Calu3 (cell line): ENCODE results near the gene MLC1. TPM values are rescaled to one million over a fixed set of nuclear protein-coding genes. Genes with fewer than 3 reads are reported as not detected.

ENCODE experiments used
- BruUV-seq: library from RNA; stranded (reverse); fragments of 400-500 nt; replicated peaks from 2 replicates; lab custom pipeline; 2021; lab: Mats Ljungman, UMichigan
- CTCF ChIA-PET: fragments of 300-600 bp; sonication (Branson Sonifier 250); formaldehyde crosslinking; loops from one replicate; lab custom pipeline; 2022; ENCODE audit warnings: antibody characterized with exemption; lab: Charles Lee
- DNase-seq: peaks from one replicate; pipeline ENCODE4 v3.0.0; 2022
- H3K27ac Mint-ChIP-seq: one replicate; pipeline ENCODE4 v1.8.0; 2022; ENCODE audit warnings: mixed read lengths; ENCODE audit not compliant: unreplicated experiment
- H3K27me3 Mint-ChIP-seq: one replicate; pipeline ENCODE4 v1.8.0; 2022; ENCODE audit warnings: mixed read lengths; ENCODE audit not compliant: unreplicated experiment
- H3K36me3 Mint-ChIP-seq: one replicate; pipeline ENCODE4 v1.8.0; 2022; ENCODE audit warnings: mild to moderate bottlenecking, moderate library complexity, mixed read lengths; ENCODE audit not compliant: insufficient read depth, unreplicated experiment
- H3K4me1 Mint-ChIP-seq: one replicate; pipeline ENCODE4 v1.8.0; 2022; ENCODE audit warnings: mild to moderate bottlenecking, low read depth, mixed read lengths; ENCODE audit not compliant: unreplicated experiment
- H3K4me3 Mint-ChIP-seq: one replicate; pipeline ENCODE4 v1.8.0; 2022; ENCODE audit warnings: mild to moderate bottlenecking, low read depth, moderate library complexity, mixed read lengths; ENCODE audit not compliant: unreplicated experiment
- H3K9me3 Mint-ChIP-seq: one replicate; pipeline ENCODE4 v1.8.0; 2022; ENCODE audit warnings: low read depth, mixed read lengths; ENCODE audit not compliant: unreplicated experiment
- intact Hi-C: fragments of 100-400 bp; cut with micrococcal nuclease; formaldehyde crosslinking; loops from one replicate; pipeline ENCODE4 v1.10.0; 2022; ENCODE audit not compliant: unreplicated experiment
- total RNA-seq: library from RNA; stranded (reverse); gene quantifications from 2 replicates; pipeline ENCODE4 v1.2.3, GENCODE V29; 2022
- TF ChIP-seq, protein P1 (sequence below): fragments of 200-600 bp; IDR thresholded peaks from one replicate; pipeline ENCODE4 v1.8.0; 2022; ENCODE audit warnings: antibody characterized with exemption; ENCODE audit not compliant: unreplicated experiment

Gene MLC1
- total RNA-seq, 1 experiment from 2014 or later = not detected

DNA sequence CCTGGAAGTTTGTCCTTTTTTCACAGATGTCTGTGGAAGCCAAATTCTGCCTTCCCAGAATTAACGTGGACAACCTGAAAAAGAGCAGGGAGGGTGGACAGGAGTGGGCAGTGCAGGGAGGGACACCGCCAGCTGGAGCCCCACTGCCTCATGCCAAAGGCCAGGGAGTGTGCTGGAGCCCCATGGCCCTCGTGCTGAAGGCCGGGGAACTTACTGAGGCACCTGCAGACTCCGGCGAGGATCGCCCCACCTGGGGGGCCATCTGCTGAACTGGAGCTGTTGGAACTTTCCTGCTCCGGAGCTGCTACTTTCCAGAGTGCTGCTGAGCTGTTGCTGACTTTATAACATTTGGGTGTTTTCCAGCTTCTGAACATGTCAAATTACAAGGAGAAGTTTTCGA is 39.8 kb upstream of the MLC1 start:
- CTCF ChIA-PET = no interaction called here
- H3K9me3 Mint-ChIP-seq = peaks cover 6% of the 10 kb centered on the region
- peaks cover 45% of the 10 kb centered on the region for H3K27me3 Mint-ChIP-seq
- DNase-seq = no peak
- TF ChIP-seq, protein P1, sequence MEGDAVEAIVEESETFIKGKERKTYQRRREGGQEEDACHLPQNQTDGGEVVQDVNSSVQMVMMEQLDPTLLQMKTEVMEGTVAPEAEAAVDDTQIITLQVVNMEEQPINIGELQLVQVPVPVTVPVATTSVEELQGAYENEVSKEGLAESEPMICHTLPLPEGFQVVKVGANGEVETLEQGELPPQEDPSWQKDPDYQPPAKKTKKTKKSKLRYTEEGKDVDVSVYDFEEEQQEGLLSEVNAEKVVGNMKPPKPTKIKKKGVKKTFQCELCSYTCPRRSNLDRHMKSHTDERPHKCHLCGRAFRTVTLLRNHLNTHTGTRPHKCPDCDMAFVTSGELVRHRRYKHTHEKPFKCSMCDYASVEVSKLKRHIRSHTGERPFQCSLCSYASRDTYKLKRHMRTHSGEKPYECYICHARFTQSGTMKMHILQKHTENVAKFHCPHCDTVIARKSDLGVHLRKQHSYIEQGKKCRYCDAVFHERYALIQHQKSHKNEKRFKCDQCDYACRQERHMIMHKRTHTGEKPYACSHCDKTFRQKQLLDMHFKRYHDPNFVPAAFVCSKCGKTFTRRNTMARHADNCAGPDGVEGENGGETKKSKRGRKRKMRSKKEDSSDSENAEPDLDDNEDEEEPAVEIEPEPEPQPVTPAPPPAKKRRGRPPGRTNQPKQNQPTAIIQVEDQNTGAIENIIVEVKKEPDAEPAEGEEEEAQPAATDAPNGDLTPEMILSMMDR = no peak
- H3K4me1 Mint-ChIP-seq = peaks cover 2% of the 10 kb centered on the region
- intact Hi-C loops = no loop called here
- no peak overlapping the region for H3K4me3 Mint-ChIP-seq
- no TSS peak for BruUV-seq
- no peak overlapping the region for H3K27ac Mint-ChIP-seq
- H3K36me3 Mint-ChIP-seq = no peaks in the 10 kb centered on the region

DNA sequence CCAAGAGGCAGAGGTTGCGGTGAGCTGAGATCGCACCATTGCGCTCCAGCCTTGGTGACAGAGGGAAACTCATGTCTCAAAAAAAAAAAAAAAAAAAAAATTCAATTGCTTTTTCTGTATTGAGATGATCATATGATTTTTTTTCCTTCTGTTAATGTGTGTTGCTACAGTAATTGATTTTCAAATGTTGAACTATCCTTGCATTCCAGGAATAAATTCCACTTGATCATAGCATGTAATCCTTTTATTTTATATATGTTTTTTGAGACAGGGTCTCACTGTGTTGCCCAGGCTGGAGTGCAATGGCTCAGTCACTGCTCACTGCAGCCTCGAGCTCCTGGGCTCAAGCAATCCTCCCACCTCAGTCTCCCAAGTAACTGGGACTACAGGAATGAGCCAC is 37.9 kb upstream of the MLC1 start:
- peaks cover 6% of the 10 kb centered on the region for H3K9me3 Mint-ChIP-seq
- no TSS peak for BruUV-seq
- CTCF ChIA-PET = no interaction called here
- no peak for DNase-seq
- peaks cover 36% of the 10 kb centered on the region for H3K27me3 Mint-ChIP-seq
- H3K4me1 Mint-ChIP-seq = peaks cover 21% of the 10 kb centered on the region
- intact Hi-C loops = no loop called here
- H3K27ac Mint-ChIP-seq = no peak overlapping the region
- TF ChIP-seq, protein P1 = no peak
- H3K36me3 Mint-ChIP-seq = peaks cover 4% of the 10 kb centered on the region
- no peak overlapping the region for H3K4me3 Mint-ChIP-seq

DNA sequence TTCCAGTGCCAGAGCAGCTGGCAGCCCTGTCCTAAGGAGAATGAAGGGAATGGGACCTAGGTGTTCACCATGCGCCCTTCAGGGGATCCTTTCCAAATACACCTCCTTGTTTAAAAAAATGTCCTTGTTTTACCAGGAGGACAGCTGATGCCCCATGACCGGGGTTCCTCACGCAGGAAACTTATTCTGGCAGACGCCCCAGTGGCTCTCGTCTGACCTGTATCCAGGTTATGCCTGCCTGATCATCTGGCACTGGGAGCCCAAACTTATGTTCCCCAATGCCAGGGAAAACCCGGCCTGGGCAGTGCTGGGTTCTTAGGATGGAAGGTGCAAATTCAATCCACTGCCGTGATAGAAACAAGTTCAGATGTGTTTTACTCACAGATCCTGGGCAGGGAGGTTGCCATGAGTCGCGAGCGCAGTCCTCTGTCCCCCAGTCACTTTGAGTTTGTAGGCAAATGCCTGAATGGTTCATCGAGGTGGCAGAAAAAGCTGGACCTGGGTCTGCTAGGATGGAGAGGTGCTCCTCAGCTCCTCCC is 36.0 kb upstream of the MLC1 start:
- H3K4me1 Mint-ChIP-seq = peaks cover 22% of the 10 kb centered on the region
- TF ChIP-seq, protein P1 = no peak
- H3K36me3 Mint-ChIP-seq = peaks cover 4% of the 10 kb centered on the region
- peaks cover 21% of the 10 kb centered on the region for H3K27me3 Mint-ChIP-seq
- no peak for DNase-seq
- no TSS peak for BruUV-seq
- H3K27ac Mint-ChIP-seq = no peak overlapping the region
- no peak overlapping the region for H3K4me3 Mint-ChIP-seq
- CTCF ChIA-PET = no interaction called here
- H3K9me3 Mint-ChIP-seq = peaks cover 6% of the 10 kb centered on the region
- intact Hi-C loops = no loop called here

DNA sequence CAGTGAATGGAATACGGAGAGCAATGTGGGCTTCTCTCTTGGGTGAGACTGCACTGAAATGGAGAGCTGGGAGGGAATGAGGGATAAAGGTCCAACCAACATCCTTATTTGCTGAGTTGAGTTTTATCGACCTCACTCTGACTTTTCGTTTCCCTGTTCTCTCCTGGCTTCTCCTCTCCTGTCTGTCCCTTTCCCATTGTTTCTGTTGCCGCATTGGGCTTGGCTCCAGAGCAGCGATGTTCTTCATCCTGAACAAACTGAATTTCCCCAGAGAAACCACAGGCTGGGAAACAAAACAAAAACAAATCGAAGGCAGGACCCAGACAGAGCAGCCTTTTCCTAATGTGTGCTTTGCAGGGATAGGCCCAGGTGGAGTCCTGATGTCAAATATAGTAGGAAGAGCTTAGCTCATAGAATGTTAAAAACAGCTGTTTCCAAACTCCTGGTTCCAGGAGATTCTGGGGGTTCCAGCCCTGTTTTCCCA is 34.6 kb upstream of the MLC1 start:
- Mint-ChIP-seq H3K4me1 (peaks cover 22% of the 10 kb centered on the region), H3K4me3 (no peak overlapping the region), H3K9me3 (peaks cover 6% of the 10 kb centered on the region), H3K27ac (no peak overlapping the region), H3K27me3 (peaks cover 18% of the 10 kb centered on the region), H3K36me3 (peaks cover 4% of the 10 kb centered on the region)
- DNase-seq = no peak
- intact Hi-C loops = no loop called here
- BruUV-seq = no TSS peak
- TF ChIP-seq, protein P1 = no peak
- CTCF ChIA-PET = no interaction called here
